Gastroesophageal sphincter (tissue), 4 donors: ENCODE results near the gene HK3. TPM values are rescaled to one million over a fixed set of nuclear protein-coding genes. Genes with fewer than 3 reads are reported as not detected.

Source experiments
- ATAC-seq: fragments of 150-250 bp; one replicate; pipeline ENCODE4 v1.9.1; 2016; ENCODE audit warnings: mild to moderate bottlenecking, moderate library complexity
- H3K27ac ChIP-seq, 4 donors: fragments of 200-600 bp; sonication (generic) in 3 of 4; 1 replicate in 3 of 4; 2 replicates in 1 of 4; pipeline ENCODE4 v1.5.1; 2016 to 2019
- H3K27me3 ChIP-seq: fragments of 200-600 bp; sonication (generic); one replicate; pipeline ENCODE4 v1.5.1; 2019
- H3K36me3 ChIP-seq, 2 donors: fragments of 200-600 bp; sonication (generic); one replicate each; pipeline ENCODE4 v1.5.1; 2019; ENCODE audit warnings: control low read depth in 1 of 2
- H3K4me1 ChIP-seq, 3 donors: fragments of 200-600 bp; sonication (generic); 1 replicate in 2 of 3; 2 replicates in 1 of 3; pipeline ENCODE4 v1.5.1; 2016 to 2019; ENCODE audit warnings: control low read depth in 2 of 3
- H3K4me3 ChIP-seq, 2 donors: fragments of 200-600 bp; sonication (generic); one replicate each; pipeline ENCODE4 v1.5.1; 2019; ENCODE audit warnings: mild to moderate bottlenecking in 1 of 2, moderate library complexity in 1 of 2
- H3K9me3 ChIP-seq, 3 donors: fragments of 200-600 bp; sonication (generic); one replicate each; pipeline ENCODE4 v1.5.1; 2017 to 2019; ENCODE audit warnings: control low read depth in 2 of 3
- EP300 ChIP-seq: sonication (generic); formaldehyde crosslinking; IDR thresholded peaks from one replicate; pipeline ENCODE4 v1.6.1; 2017; ENCODE audit warnings: antibody characterized with exemption, mild to moderate bottlenecking
- POLR2A ChIP-seq, 2 donors: fragments of 450-650 bp; IDR thresholded peaks; one replicate each; pipeline ENCODE4 v1.6.1; 2017; ENCODE audit warnings: antibody characterized with exemption in 2 of 2, mild to moderate bottlenecking in 2 of 2, moderate library complexity in 1 of 2
- POLR2AphosphoS5 ChIP-seq: sonication (generic); formaldehyde crosslinking; IDR thresholded peaks from one replicate; pipeline ENCODE4 v1.6.1; 2017; ENCODE audit warnings: antibody characterized with exemption
- WGBS, 2 donors: methylation state at CpG; one replicate each; pipeline ENCODE4 v1.1.5; 2018; ENCODE audit warnings: low coverage in 1 of 2; 5-methylcytosine and 5-hydroxymethylcytosine counted together
- total RNA-seq, 4 donors: library from RNA; depleted of rRNA; stranded (reverse); fragments of >200 nt; gene quantifications; one replicate each; pipeline ENCODE4 v1.1.0, GENCODE V29; 2016
- TF ChIP-seq, protein P1 (sequence below), 4 experiments: fragments of 200-600 bp in 2 of 4; fragments of 450-650 bp in 2 of 4; sonication (generic) in 1 of 4; IDR thresholded peaks; one replicate each; pipeline ENCODE4 v1.5.1; 2017 to 2019; ENCODE audit warnings: antibody characterized with exemption in 4 of 4, mild to moderate bottlenecking in 2 of 4, moderate library complexity in 2 of 4

HK3 gene
- total RNA-seq, 4 donors from 2014 or later: 3.4 to 11.5 (median 8.1) TPM

DNA sequence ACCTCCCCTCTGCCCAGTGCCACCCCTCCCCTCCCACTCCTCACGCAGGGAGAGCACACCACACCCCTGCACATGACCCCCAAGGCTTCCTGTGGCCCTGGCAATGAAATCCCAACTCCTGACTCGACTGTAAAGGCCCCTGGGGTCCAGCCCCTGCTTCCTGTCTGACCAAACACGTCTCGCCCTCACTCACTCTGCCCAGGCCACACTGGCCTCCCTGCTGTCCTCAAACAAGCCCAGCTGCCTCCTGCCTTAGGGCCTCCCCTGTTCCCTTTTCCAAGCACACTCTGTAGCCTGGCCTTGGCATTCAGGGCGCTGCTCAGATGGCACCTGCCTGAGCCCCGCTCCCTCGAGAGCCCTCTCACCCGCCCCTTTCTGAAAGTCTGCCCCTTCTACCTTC is 42.4 kb downstream of the HK3 start:
- no peak overlapping the region for H3K4me3 ChIP-seq
- no peak overlapping the region for H3K27ac ChIP-seq
- TF ChIP-seq EP300 (no peak), POLR2A (IDR thresholded peaks at IDR 0.05) (no peak), POLR2AphosphoS5 (no peak)
- TF ChIP-seq, protein P1, sequence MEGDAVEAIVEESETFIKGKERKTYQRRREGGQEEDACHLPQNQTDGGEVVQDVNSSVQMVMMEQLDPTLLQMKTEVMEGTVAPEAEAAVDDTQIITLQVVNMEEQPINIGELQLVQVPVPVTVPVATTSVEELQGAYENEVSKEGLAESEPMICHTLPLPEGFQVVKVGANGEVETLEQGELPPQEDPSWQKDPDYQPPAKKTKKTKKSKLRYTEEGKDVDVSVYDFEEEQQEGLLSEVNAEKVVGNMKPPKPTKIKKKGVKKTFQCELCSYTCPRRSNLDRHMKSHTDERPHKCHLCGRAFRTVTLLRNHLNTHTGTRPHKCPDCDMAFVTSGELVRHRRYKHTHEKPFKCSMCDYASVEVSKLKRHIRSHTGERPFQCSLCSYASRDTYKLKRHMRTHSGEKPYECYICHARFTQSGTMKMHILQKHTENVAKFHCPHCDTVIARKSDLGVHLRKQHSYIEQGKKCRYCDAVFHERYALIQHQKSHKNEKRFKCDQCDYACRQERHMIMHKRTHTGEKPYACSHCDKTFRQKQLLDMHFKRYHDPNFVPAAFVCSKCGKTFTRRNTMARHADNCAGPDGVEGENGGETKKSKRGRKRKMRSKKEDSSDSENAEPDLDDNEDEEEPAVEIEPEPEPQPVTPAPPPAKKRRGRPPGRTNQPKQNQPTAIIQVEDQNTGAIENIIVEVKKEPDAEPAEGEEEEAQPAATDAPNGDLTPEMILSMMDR (IDR thresholded peaks at IDR 0.05): no peak
- 86% methylated on average over 6 of the region's 8 CpGs; no CpG with 5 or more reads in 1 of the 2 donors for WGBS, 2 donors
- no peaks in the 10 kb centered on the region for H3K9me3 ChIP-seq
- H3K4me1 ChIP-seq: no peaks in the 10 kb centered on the region
- H3K27me3 ChIP-seq: peaks cover 75% of the 10 kb centered on the region
- no peak for ATAC-seq
- no peaks in the 10 kb centered on the region for H3K36me3 ChIP-seq

GRCh38 chr5:176855598-176855997 is 43.5 kb downstream of the HK3 start:
- no peak overlapping the region for H3K27ac ChIP-seq
- H3K27me3 ChIP-seq: peaks cover 75% of the 10 kb centered on the region
- ATAC-seq: no peak
- H3K36me3 ChIP-seq: no peaks in the 10 kb centered on the region
- H3K4me3 ChIP-seq: no peak overlapping the region
- H3K9me3 ChIP-seq: no peaks in the 10 kb centered on the region
- no peaks in the 10 kb centered on the region for H3K4me1 ChIP-seq
- WGBS, 2 donors: 84 to 97% methylated on average over 5 to 6 of the region's 18 CpGs
- TF ChIP-seq POLR2AphosphoS5: no peak
- TF ChIP-seq POLR2A (IDR thresholded peaks at IDR 0.05): no peak
- TF ChIP-seq, protein P1 (IDR thresholded peaks at IDR 0.05): no peak
- TF ChIP-seq EP300: no peak

DNA sequence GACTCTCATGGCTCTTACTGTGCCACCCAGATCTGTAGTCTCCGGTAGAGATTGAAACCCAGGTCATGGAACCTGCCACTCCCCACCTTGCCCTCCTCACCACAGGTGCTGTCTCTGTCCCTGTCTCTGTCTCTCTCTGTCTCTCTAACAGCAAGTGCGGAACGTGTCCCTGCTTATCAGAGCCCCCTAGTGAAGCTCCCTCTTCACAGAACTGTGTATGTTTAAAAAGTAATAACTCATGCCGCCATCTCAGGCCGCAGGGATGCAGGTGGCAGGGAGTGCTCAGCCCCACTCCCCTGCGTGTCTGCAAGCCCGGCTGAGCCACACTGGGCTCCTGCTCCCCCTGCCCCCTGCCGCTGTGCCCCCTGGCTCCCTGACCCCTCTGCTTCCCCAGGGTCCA is 45.0 kb downstream of the HK3 start:
- 39% methylated on average over 3 of the region's 8 CpGs; no CpG with 5 or more reads in 1 of the 2 donors for WGBS, 2 donors
- no peaks in the 10 kb centered on the region for H3K36me3 ChIP-seq
- no peaks in the 10 kb centered on the region for H3K4me1 ChIP-seq
- peaks cover 81% of the 10 kb centered on the region for H3K27me3 ChIP-seq
- no peak overlapping the region for H3K4me3 ChIP-seq
- H3K27ac ChIP-seq: no peak overlapping the region
- ATAC-seq: no peak
- TF ChIP-seq EP300: no peak
- no peak for TF ChIP-seq POLR2A (IDR thresholded peaks at IDR 0.05)
- no peak for TF ChIP-seq POLR2AphosphoS5
- TF ChIP-seq, protein P1 (IDR thresholded peaks at IDR 0.05): no peak
- H3K9me3 ChIP-seq: no peaks in the 10 kb centered on the region

DNA sequence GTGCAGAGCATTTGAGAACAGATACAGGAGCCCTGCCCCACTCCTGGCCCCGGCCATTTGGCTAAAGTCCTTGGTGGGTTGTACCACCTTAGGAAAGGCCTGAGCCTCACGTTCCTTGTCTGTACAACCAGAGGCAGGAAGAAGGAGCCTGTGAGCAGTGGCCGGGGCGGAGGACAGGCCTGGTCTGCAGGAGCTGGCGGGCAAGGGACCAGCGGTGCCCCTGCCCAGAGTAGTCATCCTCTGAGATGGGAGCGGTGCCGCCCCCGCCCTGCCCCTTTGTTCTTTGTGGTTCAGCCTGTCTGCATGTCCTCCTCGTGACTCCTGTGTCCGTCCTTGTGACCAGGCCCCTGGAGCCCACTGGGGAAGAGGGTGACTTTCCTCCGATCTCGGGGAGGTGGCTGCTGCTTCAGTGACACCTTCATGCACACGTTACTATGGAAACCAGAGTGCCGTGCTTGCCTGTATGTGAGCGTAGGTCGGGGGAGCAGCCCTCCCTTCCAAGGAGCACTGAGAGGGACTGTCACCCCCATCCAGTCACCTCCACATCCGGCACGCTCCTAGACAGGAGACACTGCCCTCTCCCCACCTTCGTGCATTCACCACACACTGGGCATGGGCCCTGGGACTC is 45.9 kb downstream of the HK3 start:
- H3K27ac ChIP-seq: no peak overlapping the region
- ATAC-seq: no peak
- peaks cover 89% of the 10 kb centered on the region for H3K27me3 ChIP-seq
- no peaks in the 10 kb centered on the region for H3K4me1 ChIP-seq
- TF ChIP-seq, protein P1 (IDR thresholded peaks at IDR 0.05): no peak
- TF ChIP-seq POLR2A (IDR thresholded peaks at IDR 0.05) (no peak), EP300 (no peak)
- WGBS, 2 donors: 40 to 60% methylated on average over 2 of the region's 20 CpGs
- no peaks in the 10 kb centered on the region for H3K9me3 ChIP-seq
- no peaks in the 10 kb centered on the region for H3K36me3 ChIP-seq
- no peak overlapping the region for H3K4me3 ChIP-seq

DNA sequence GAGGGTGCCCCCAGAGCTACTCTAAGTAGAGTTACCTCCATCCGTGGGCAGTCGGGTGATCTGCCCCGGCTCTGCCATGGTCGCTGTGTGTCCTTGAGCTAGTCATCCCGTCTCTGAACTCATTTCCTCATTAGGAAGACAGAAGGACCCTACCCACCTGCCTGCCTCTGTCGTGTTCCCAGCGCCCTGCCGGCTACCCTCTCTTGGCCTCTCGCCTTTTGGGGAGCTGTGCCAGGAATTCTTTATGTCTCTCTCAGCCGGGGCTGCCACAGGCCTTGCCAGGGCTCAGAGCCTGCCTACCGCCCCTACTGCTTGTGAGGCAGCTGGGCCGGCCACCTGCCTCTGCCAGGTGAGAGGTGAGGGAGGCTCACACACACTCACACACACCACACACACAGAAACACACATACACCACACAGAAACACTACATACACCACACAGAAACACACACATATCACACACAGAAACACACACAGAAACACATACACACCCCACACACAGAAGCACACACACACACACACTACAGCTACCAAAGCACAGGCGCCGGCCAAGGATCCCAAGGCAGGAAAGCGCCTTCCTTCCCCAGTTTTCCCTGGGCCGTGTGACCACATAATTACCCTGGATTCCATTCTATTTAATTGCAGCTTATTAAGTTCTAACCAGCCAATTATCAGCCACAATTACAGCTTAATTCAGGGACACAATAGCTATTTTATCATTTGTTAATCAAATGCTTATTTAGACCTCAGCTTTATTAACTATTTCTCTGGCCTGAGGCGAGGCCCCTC is 47.1 kb downstream of the HK3 start:
- H3K9me3 ChIP-seq: no peaks in the 10 kb centered on the region
- no peak overlapping the region for H3K4me3 ChIP-seq
- TF ChIP-seq EP300 (no peak), POLR2AphosphoS5 (no peak), POLR2A (IDR thresholded peaks at IDR 0.05) (no peak)
- TF ChIP-seq, protein P1 (IDR thresholded peaks at IDR 0.05): no peak
- no peaks in the 10 kb centered on the region for H3K4me1 ChIP-seq
- ATAC-seq: no peak
- H3K36me3 ChIP-seq: no peaks in the 10 kb centered on the region
- peaks cover 89% of the 10 kb centered on the region for H3K27me3 ChIP-seq
- 50 to 76% methylated on average over 6 to 8 of the region's 17 CpGs for WGBS, 2 donors
- no peak overlapping the region for H3K27ac ChIP-seq
